Cardiac muscle cell (in vitro differentiated cells and primary cell): ENCODE data around the gene ZNF830. TPM values are rescaled to one million over a fixed set of nuclear protein-coding genes. Genes with fewer than 3 reads are reported as not detected.

ENCODE experiments used
- DNase-seq, 2 donors: peaks; one replicate each; pipeline versions ENCODE4 v3.0.0 to v3.0.0-alpha.2; 2010 to 2017; ENCODE audit warnings: low read depth in 1 of 2, low spot score in 1 of 2
- H3K27ac ChIP-seq: fragments of 200-600 bp; sonication (generic); 2 replicates; pipeline ENCODE4 v1.5.1; 2016
- H3K27me3 ChIP-seq: fragments of 200-600 bp; sonication (generic); 2 replicates; pipeline ENCODE4 v1.6.0; 2016; ENCODE audit warnings: control low read depth
- H3K36me3 ChIP-seq: fragments of 200-600 bp; sonication (generic); 2 replicates; pipeline ENCODE4 v1.5.1; 2016; ENCODE audit warnings: control low read depth
- H3K4me1 ChIP-seq: fragments of 200-600 bp; sonication (generic); 2 replicates; pipeline ENCODE4 v1.8.1; 2017; ENCODE audit warnings: low read depth, mild to moderate bottlenecking, mixed run types
- H3K4me3 ChIP-seq: fragments of 200-600 bp; sonication (generic); 2 replicates; pipeline ENCODE4 v1.5.1; 2016; ENCODE audit warnings: mild to moderate bottlenecking
- H3K9me3 ChIP-seq: fragments of 200-600 bp; sonication (generic); 2 replicates; pipeline ENCODE4 v1.5.1; 2017; ENCODE audit warnings: low read depth, mild to moderate bottlenecking, control low read depth
- polyA plus RNA-seq: library from polyadenylated mRNA; unstranded; fragments of >200 nt; fragmentation: Nextera tagmentation; extraction: Ambion mirVana; gene quantifications from 2 replicates; pipeline ENCODE4 v1.2.1, GENCODE V29; 2016
- total RNA-seq: library from RNA; depleted of rRNA; stranded (reverse); fragments of >200 nt; gene quantifications from 2 replicates; pipeline ENCODE4 v1.2.3, GENCODE V29; 2016
- TF ChIP-seq, protein P1 (sequence below): IDR thresholded peaks from 2 replicates; pipeline ENCODE4 v1.5.1; 2012; ENCODE audit warnings: low read depth, mild to moderate bottlenecking, low read length

ZNF830 gene
- total and polyA plus RNA-seq, 2 experiments from 2014 or later: 19.0 to 20.4 TPM

DNA sequence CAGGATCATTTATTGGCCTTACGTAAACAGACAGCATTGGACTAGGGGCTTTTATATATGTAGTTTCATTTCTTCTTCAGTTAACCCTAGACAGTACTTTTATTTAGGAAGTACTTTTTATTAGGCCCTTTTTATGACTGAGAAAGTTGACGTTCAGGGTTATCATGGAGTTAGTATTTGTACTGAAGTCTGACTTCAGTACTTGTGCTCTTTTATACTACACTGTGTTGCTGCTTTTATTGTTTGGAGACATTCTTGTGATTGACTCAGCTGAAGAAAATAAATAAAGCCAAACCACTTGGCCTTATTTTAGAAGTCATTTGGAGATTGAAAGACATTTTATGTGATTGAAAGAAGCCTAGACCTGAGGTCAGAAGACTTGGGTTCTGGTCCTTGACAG is 25.9 kb downstream of the ZNF830 start:
- Histone ChIP-seq H3K36me3 (peaks cover 50% of the 10 kb centered on the region), H3K27me3 (no peaks in the 10 kb centered on the region), H3K4me1 (peaks cover 8% of the 10 kb centered on the region), H3K9me3 (no peaks in the 10 kb centered on the region), H3K4me3 (no peak overlapping the region), H3K27ac (no peak overlapping the region)
- TF ChIP-seq, protein P1, sequence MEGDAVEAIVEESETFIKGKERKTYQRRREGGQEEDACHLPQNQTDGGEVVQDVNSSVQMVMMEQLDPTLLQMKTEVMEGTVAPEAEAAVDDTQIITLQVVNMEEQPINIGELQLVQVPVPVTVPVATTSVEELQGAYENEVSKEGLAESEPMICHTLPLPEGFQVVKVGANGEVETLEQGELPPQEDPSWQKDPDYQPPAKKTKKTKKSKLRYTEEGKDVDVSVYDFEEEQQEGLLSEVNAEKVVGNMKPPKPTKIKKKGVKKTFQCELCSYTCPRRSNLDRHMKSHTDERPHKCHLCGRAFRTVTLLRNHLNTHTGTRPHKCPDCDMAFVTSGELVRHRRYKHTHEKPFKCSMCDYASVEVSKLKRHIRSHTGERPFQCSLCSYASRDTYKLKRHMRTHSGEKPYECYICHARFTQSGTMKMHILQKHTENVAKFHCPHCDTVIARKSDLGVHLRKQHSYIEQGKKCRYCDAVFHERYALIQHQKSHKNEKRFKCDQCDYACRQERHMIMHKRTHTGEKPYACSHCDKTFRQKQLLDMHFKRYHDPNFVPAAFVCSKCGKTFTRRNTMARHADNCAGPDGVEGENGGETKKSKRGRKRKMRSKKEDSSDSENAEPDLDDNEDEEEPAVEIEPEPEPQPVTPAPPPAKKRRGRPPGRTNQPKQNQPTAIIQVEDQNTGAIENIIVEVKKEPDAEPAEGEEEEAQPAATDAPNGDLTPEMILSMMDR: no peak
- DNase-seq: no peak

DNA sequence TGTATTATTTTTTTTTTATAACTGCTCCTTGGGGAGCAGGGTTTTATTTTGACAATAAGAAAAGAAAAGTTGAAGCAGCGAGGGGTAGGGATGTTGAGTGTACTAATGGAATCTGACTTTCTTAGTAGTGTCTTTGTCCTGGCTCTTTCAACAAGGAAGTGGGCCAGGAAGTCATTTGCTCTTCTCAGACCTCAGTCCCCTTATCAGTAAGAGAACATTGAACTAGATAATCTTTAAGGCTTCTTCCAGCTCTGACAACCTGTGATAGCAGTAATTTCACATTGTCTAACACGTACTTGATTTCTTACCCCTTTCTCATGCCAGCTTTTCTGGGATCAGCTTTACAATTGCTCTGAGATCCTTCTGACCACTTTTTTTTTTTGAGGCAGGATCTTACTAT is 27.3 kb downstream of the ZNF830 start:
- DNase-seq: no peak
- Histone ChIP-seq H3K27ac (no peak overlapping the region), H3K4me1 (peaks cover 6% of the 10 kb centered on the region), H3K27me3 (no peaks in the 10 kb centered on the region), H3K36me3 (peaks cover 63% of the 10 kb centered on the region), H3K9me3 (no peaks in the 10 kb centered on the region), H3K4me3 (no peak overlapping the region)
- TF ChIP-seq, protein P1: no peak

DNA sequence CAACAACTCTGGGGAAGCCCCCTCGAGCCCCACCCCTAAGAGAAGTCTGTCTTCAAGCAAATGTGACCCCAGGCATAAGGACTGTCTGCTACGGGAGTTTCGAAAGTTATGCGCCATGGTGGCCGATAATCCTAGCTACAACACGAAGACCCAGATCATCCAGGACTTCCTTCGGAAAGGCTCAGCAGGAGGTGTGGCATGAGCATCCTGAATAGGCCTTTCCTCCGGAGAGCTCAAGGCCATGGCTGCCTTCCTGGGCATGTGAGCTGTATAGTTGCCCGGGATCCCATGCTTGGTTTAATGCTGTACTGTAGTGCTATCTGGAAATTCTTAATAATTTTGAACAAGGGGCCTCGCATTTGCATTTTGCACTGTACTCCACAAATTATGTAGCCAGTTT is 28.1 kb downstream of the ZNF830 start:
- DNase-seq: no peak
- Histone ChIP-seq H3K27ac (no peak overlapping the region), H3K4me3 (no peak overlapping the region), H3K9me3 (no peaks in the 10 kb centered on the region), H3K27me3 (no peaks in the 10 kb centered on the region), H3K4me1 (no peaks in the 10 kb centered on the region), H3K36me3 (peaks cover 68% of the 10 kb centered on the region)
- TF ChIP-seq, protein P1: no peak

DNA sequence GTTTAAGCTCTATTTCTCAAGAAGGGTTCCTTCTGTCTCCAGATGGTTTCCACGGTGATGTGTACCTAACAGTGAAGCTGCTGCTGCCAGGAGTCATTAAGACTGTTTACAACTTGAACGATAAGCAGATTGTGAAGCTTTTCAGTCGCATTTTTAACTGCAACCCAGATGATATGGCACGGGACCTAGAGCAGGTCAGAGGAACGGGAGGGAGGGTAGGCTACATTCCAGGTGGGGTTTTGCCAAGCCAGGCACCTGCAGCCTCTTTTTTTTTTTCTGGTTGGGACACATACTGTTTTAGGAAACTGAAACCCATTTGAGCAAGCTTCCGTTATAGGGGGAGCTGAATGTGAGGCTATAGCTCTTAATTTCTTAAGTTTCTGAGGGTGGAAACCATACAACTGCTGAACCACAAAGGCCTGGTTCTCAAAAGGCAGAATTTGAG is 29.6 kb downstream of the ZNF830 start:
- TF ChIP-seq, protein P1: no peak
- DNase-seq: no peak
- H3K27me3 ChIP-seq: no peaks in the 10 kb centered on the region
- no peak overlapping the region for H3K4me3 ChIP-seq
- no peak overlapping the region for H3K27ac ChIP-seq
- H3K36me3 ChIP-seq: peaks cover 77% of the 10 kb centered on the region
- no peaks in the 10 kb centered on the region for H3K9me3 ChIP-seq
- no peaks in the 10 kb centered on the region for H3K4me1 ChIP-seq

DNA sequence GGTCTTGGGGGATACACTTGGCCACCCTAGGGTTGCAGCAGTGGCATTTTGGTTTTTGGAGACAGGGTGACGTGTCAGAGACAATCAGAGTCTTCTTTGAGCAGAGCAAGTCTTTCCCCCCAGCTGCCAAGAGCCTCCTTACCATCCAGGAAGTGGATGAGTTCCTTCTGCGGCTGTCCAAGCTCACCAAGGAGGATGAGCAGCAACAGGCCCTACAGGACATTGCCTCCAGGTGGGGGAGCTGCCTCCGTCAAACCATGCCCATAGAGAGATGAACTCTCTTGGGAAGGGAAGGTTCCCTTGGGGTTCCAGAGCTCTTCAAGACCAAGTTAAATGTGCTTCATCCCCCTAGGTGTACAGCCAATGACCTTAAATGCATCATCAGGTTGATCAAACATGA is 30.3 kb downstream of the ZNF830 start:
- Histone ChIP-seq H3K27ac (no peak overlapping the region), H3K4me1 (no peaks in the 10 kb centered on the region), H3K27me3 (no peaks in the 10 kb centered on the region), H3K36me3 (peaks cover 76% of the 10 kb centered on the region), H3K9me3 (no peaks in the 10 kb centered on the region), H3K4me3 (no peak overlapping the region)
- TF ChIP-seq, protein P1: no peak
- DNase-seq: no peak

DNA sequence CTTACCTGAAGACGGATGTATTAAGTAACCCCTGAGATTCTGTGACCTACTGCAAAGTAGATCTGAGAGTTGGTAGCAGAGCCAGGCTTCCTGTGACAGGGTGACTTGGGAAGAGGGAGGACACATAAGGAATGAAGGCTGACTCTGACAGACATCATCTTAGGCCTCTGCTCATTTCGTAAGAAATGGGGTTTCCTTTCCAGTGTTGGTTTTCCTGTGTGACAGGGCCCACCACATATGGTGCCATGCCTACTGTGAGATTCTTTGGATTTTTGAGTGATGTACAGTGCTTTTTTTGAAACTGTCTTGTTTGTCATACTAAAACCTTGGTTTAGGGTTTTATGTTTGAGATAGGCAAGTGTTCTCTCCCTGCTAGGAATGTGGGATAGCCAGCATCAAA is 31.7 kb downstream of the ZNF830 start:
- TF ChIP-seq, protein P1: no peak
- peaks cover 74% of the 10 kb centered on the region for H3K36me3 ChIP-seq
- DNase-seq: no peak
- no peak overlapping the region for H3K27ac ChIP-seq
- H3K4me3 ChIP-seq: no peak overlapping the region
- H3K4me1 ChIP-seq: no peaks in the 10 kb centered on the region
- H3K27me3 ChIP-seq: no peaks in the 10 kb centered on the region
- no peaks in the 10 kb centered on the region for H3K9me3 ChIP-seq
